K562 (cell line): ENCODE data around the gene RNF4. TPM values are rescaled to one million over a fixed set of nuclear protein-coding genes. Genes with fewer than 3 reads are reported as not detected.

Source experiments
- ARID1B ChIP-seq: fragments of 450-650 bp; IDR thresholded peaks from 2 replicates; pipeline ENCODE4 v1.6.1; 2016; ENCODE audit warnings: antibody characterized with exemption, mild to moderate bottlenecking, inconsistent platforms
- ATF3 ChIP-seq, 2 experiments: fragments of 450-650 bp in 1 of 2; sonication (generic) in 1 of 2; formaldehyde crosslinking in 1 of 2; IDR thresholded peaks in 1 of 2; conservative IDR thresholded peaks in 1 of 2; 2 replicates each; pipeline versions ENCODE4 v1.6.1 to v1.8.1; 2016 to 2023; ENCODE audit warnings: mild to moderate bottlenecking in 2 of 2, moderate library complexity in 2 of 2, inconsistent platforms in 1 of 2, missing genetic modification reagents in 1 of 2
- BRD4 ChIP-seq: fragments of 200-600 bp; sonication (generic); IDR thresholded peaks from 2 replicates; pipeline ENCODE4 v1.6.1; 2017; ENCODE audit warnings: inconsistent platforms
- CBFB ChIP-seq: sonication (generic); formaldehyde crosslinking; IDR thresholded peaks from 2 replicates; pipeline ENCODE4 v1.4.0; 2020; ENCODE audit warnings: mild to moderate bottlenecking, missing genetic modification reagents
- CHD2 ChIP-seq: IDR thresholded peaks from 2 replicates; pipeline ENCODE4 v1.6.1; 2011; ENCODE audit warnings: low read depth, low read length
- CHD4 ChIP-seq: fragments of 200-600 bp; sonication (generic); IDR thresholded peaks from 3 replicates; pipeline ENCODE4 v1.6.1; 2012; ENCODE audit warnings: low read depth, mild to moderate bottlenecking, mixed read lengths, low read length, inconsistent platforms; ENCODE audit not compliant: insufficient read depth, insufficient replicate concordance, poor library complexity, severe bottlenecking
- CREB3 ChIP-seq: fragments of 450-650 bp; conservative IDR thresholded peaks from 2 replicates; pipeline ENCODE4 v1.6.1; 2016; ENCODE audit warnings: missing genetic modification characterization, low read depth, mild to moderate bottlenecking, missing compliant biosample characterization, moderate library complexity
- FOXA1 ChIP-seq: fragments of 450-650 bp; IDR thresholded peaks from 2 replicates; pipeline ENCODE4 v1.6.1; 2016; ENCODE audit warnings: mild to moderate bottlenecking, borderline replicate concordance
- GATAD2B ChIP-seq: fragments of 450-650 bp; IDR thresholded peaks from 2 replicates; pipeline ENCODE4 v1.6.1; 2017; ENCODE audit warnings: mild to moderate bottlenecking, borderline replicate concordance
- HDAC2 ChIP-seq: fragments of 450-650 bp; IDR thresholded peaks from 2 replicates; pipeline ENCODE4 v1.6.1; 2016; ENCODE audit warnings: mild to moderate bottlenecking
- KDM2B ChIP-seq: fragments of 250-450 bp; sonication (Bioruptor Pico); IDR thresholded peaks from 2 replicates; pipeline ENCODE4 v1.8.0; 2021; ENCODE audit warnings: mild to moderate bottlenecking, moderate library complexity
- MECOM ChIP-seq: fragments of 250-450 bp; sonication (Bioruptor Pico); IDR thresholded peaks from 2 replicates; pipeline ENCODE4 v1.8.0; 2022; ENCODE audit warnings: inconsistent platforms
- NR2C1 ChIP-seq, 2 experiments: fragments of 450-650 bp; IDR thresholded peaks; 2 replicates each; pipeline ENCODE4 v1.6.1; 2017; ENCODE audit warnings: mild to moderate bottlenecking in 2 of 2, antibody characterized with exemption in 1 of 2, inconsistent platforms in 1 of 2, missing compliant biosample characterization in 1 of 2, missing genetic modification characterization in 1 of 2
- TBL1XR1 ChIP-seq, 2 experiments: IDR thresholded peaks; 2 replicates each; pipeline ENCODE4 v1.6.1; 2012; ENCODE audit warnings: improper control_type of control experiment in 2 of 2, low read length in 2 of 2, mild to moderate bottlenecking in 1 of 2
- TGIF2 ChIP-seq: sonication (generic); formaldehyde crosslinking; IDR thresholded peaks from 2 replicates; pipeline ENCODE4 v1.8.1; 2022; ENCODE audit warnings: mild to moderate bottlenecking, missing genetic modification reagents, moderate library complexity
- XRCC4 ChIP-seq: IDR thresholded peaks from one replicate; pipeline ENCODE4 v1.6.1; 2011; ENCODE audit not compliant: insufficient read depth, insufficient read length; ENCODE audit errors: extremely low read depth
- ZBTB2 ChIP-seq: fragments of 450-650 bp; IDR thresholded peaks from 2 replicates; pipeline ENCODE4 v1.6.1; 2016; ENCODE audit warnings: antibody characterized with exemption
- ZNF232 ChIP-seq: sonication (generic); formaldehyde crosslinking; IDR thresholded peaks from 2 replicates; pipeline ENCODE4 v1.8.0; 2022; ENCODE audit warnings: mild to moderate bottlenecking, missing genetic modification reagents
- ZNF592 ChIP-seq: fragments of 450-650 bp; IDR thresholded peaks from 2 replicates; pipeline ENCODE4 v1.6.1; 2017; ENCODE audit warnings: antibody characterized with exemption, mild to moderate bottlenecking
- ZNF75A ChIP-seq: fragments of 450-650 bp; formaldehyde crosslinking; IDR thresholded peaks from 2 replicates; pipeline ENCODE4 v1.4.0; 2020; ENCODE audit warnings: mild to moderate bottlenecking
- polyA plus RNA-seq, 8 experiments: library from polyadenylated mRNA; depleted of rRNA in 4 of 8; stranded (reverse) in 5 of 8; unstranded in 3 of 8; fragments of >200 nt; fragmentation: Nextera tagmentation in 2 of 8; fragmentation: Illumina TruSeq in 1 of 8; extraction: Ambion mirVana in 2 of 8; extraction: Trizol in 1 of 8; gene quantifications; 2 replicates each; pipeline versions ENCODE4 v1.2.1 to v1.2.3, GENCODE V29; 2011 to 2014; ENCODE audit warnings: inconsistent platforms in 1 of 8, missing spikeins in 1 of 8
- total RNA-seq, 7 experiments: library from RNA; depleted of rRNA in 6 of 7; stranded (reverse); fragments of >200 nt in 6 of 7; fragmentation: Illumina TruSeq in 2 of 7; extraction: Trizol in 2 of 7; gene quantifications; 2 replicates each; pipeline versions ENCODE4 v1.2.1 to v1.2.3, GENCODE V29; 2011 to 2021; ENCODE audit warnings: low replicate concordance in 1 of 7

The RNF4 gene
- total and polyA plus RNA-seq, 9 of the 15 experiments (the other 6 are each of a cell fraction or from before 2014, with no cell fraction given), result 19.2 to 59.3 (median 44.8) TPM

- TF ChIP-seq FOXA1, result no peak
- TF ChIP-seq XRCC4, result no peak
- TF ChIP-seq CHD4, result no peak
- no peak for TF ChIP-seq TGIF2 (CRISPR knock-in tag)
- TF ChIP-seq ZNF232 (CRISPR knock-in tag), result no peak; the same call in 1 of the 2 replicates
- TF ChIP-seq ZNF592, result peak; percentile 86
- TF ChIP-seq TBL1XR1 (IDR thresholded peaks at IDR 0.05; ENCODE audit: low read length in 2 of 2), result no peak; a peak in 1 of 4 replicates
- no peak for TF ChIP-seq CREB3 (tag)
- 0 out of 2 replicates have a peak, but pooled peaks have one; percentile 44 for TF ChIP-seq CHD2
- TF ChIP-seq ZBTB2, result no peak
- TF ChIP-seq CBFB (CRISPR knock-in tag), result no peak
- TF ChIP-seq BRD4, result no peak; the same call in 1 of the 2 replicates
- no peak; the same call in 1 of the 2 replicates for TF ChIP-seq HDAC2
- TF ChIP-seq ATF3 (IDR thresholded peaks at IDR 0.05), result no peak
- TF ChIP-seq ATF3 (CRISPR knock-in tag; conservative IDR thresholded peaks at IDR 0.05), result no peak; the same call in 1 of the 2 replicates
- peak; percentile 51; the same call in 1 of the 2 replicates for TF ChIP-seq NR2C1 (IDR thresholded peaks at IDR 0.05)
- TF ChIP-seq NR2C1 (tag; IDR thresholded peaks at IDR 0.05), result no peak
- peak; percentile 82; the same call in 1 of the 2 replicates for TF ChIP-seq GATAD2B
- no peak for TF ChIP-seq MECOM (CRISPR knock-in tag)
- no peak for TF ChIP-seq ZNF75A (CRISPR knock-in tag)
- TF ChIP-seq ARID1B, result no peak
- no peak for TF ChIP-seq KDM2B (CRISPR knock-in tag)
These were observed at the start of gene RNF4 (continued) for GRCh38 chr4:2468456-2469191.
